ENCODE measurements around the gene CHAD. TPM values are rescaled to one million over a fixed set of nuclear protein-coding genes. Genes with fewer than 3 reads are reported as not detected.

CHAD gene
- total and polyA plus RNA-seq, 2 of the 13 experiments (the other 11 are each of a cell fraction or from before 2014, with no cell fraction given): 1.4 TPM; not detected in 1

DNA sequence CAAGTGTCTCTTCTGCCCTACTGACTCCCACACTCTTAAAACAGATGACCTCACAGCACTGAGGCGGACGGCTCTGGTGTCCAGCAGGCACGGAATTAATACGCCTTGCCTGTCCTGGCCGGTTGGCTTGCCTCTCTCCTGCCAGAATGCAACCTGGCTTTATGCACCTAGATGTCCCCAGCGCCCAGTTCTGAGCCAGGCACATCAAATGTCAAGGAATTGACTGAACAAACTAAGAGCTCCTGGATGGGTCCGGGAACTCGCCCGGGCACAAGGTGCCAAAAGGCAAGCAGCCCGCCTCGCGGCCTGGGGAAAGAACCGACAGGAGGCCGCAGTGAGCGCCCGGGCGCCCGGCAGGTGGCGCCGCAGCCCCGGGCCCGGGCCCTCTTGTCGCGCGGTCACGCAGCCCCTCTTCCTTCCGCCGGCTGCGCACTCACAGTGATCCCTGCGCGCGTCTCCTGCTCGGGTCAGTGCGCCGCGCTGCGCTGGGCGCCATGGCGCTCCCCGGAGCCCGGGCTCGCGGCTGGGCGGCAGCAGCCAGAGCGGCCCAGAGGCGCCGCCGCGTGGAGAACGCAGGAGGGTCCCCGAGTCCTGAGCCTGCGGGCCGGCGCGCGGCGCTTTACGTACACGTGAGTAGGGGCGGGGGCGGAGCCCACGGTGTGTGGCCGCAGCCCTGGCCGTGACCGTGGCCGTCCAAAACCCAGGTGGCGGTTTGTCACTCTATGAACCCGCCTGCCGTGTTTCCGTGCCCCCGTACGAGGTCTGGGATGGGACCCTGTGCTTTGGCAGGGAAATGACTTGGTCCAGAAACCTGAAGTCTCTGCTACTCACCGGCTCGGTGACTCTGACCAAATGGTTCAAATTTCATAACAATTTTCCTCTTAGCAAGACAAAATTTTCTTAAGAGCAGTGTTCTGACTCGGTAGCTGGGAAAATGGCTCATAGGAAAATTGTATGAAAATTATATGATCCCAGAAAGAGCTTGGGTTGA, 10.0 kb upstream of the CHAD start, which contains the start of gene RSAD1 (continued):
- TF ChIP-seq ZNF407 (CRISPR knock-in tag; IDR thresholded peaks at IDR 0.05; ENCODE audit: not compliant biosample characterization) (no peak), ZNF121 (CRISPR knock-in tag; IDR thresholded peaks at IDR 0.05) (no peak; the same call in none of the 2 replicates), CSRNP2 (CRISPR knock-in tag; conservative IDR thresholded peaks at IDR 0.05; ENCODE audit: low read depth) (no peak; the same call in 1 of the 2 replicates), FOXO1 (CRISPR knock-in tag; IDR thresholded peaks at IDR 0.05) (peak; percentile 59; the same call in 1 of the 2 replicates), ZNF775 (CRISPR knock-in tag; IDR thresholded peaks at IDR 0.05; ENCODE audit: borderline replicate concordance) (no peak), PAXIP1 (CRISPR knock-in tag; conservative IDR thresholded peaks at IDR 0.05) (peak; percentile 61; the same call in 1 of the 2 replicates), ZFP62 (CRISPR knock-in tag; IDR thresholded peaks at IDR 0.05) (no peak), PREB (CRISPR knock-in tag; IDR thresholded peaks at IDR 0.05) (no peak), ZNF230 (CRISPR knock-in tag; IDR thresholded peaks at IDR 0.05) (peak; percentile 94), ARID2 (CRISPR knock-in tag; IDR thresholded peaks at IDR 0.05; ENCODE audit: borderline replicate concordance) (0 out of 2 replicates have a peak, but pooled peaks have one; percentile 58), ZNF383 (CRISPR knock-in tag; IDR thresholded peaks at IDR 0.05; ENCODE audit: borderline replicate concordance) (no peak), TP53 (CRISPR knock-in tag; conservative IDR thresholded peaks at IDR 0.05) (no peak)
